GM21526 (cell line): ENCODE data around the gene NUB1.

Experiments used
- ATAC-seq: cut with Tn5 transposase; IDR thresholded peaks from one replicate; pipeline ENCODE4 v1.9.1; 2021; ENCODE audit warnings: moderate library complexity; ENCODE audit not compliant: unreplicated experiment, low FRiP score

NUB1 gene

GRCh38 chr7:151342102-151342646 is 562 bp downstream of the NUB1 start:
- peak; percentile 56 for ATAC-seq

DNA sequence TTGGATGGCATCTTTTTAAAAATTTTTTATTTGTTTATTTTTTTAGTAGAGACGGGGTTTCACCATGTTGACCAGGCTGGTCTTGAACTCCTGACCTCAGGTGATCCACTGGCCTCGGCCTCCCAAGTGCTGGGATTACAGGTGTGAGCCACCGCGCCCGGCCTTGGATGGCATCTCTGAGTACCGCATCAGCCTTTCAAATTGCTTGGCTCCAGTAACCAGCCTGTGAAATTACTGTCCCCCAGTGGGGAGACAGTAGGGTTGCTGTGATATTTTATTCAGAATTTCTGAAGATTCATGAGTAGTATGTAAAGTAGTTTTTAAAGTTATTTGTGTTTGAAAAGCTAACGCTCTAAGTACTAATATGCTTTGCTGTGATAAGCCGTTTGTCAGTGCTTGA is 1.2 kb downstream of the NUB1 start:
- no peak for ATAC-seq

DNA sequence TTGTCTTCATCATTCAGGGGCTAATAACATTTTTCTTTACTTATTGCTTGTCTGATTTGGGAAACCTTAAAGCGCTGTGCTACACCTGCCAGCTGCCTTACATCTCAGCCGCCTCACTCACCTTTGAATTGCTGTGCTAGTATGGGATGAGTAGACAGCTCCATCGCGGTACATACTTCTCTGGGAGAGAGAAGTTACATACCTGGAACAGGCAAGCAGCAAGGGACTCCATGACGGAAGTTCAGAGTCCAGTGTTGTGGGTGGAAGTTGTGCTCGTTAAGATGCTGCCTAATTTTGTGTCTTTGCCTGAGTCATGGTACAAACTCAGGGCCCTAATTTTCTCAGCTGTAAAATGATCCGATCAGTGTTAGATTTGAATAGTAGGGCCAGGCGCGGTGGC is 1.9 kb downstream of the NUB1 start:
- ATAC-seq = no peak

GRCh38 chr7:151345576-151346469 is 4.2 kb downstream of the NUB1 start:
- no peak for ATAC-seq

DNA sequence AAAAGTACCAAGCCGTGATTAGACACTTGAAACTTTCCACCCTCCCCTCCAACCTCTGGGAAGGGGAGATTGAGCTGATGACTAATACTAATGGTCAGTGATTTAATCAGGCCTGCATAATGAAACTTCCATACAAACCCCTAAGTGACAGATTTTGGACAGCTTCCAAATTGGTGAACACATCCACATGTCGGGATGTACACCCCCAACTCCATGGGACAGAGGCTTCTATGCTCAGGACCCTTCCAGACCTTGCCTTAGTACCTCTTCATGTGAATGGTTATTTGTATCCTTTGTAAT is 4.8 kb downstream of the NUB1 start:
- ATAC-seq = no peak

DNA sequence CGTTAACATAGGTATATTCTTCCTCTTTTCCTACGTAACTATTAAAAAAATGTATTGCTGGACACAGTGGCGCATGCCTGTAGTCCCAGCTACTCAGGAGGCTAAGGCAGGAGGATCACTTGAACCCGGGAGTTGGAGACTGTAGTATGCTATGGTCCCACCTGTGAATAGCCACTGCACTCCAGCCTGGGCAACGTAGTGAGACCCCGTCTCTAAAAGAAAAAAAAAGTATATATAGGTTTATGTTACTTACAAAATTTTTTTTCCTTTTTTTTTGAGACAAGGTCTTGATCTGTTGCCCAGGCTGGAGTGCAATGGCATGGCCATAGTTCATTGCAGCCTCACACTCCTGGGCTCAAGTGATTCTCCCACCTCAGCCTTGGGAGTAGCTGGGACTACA is 5.6 kb downstream of the NUB1 start:
- ATAC-seq = no peak

- ATAC-seq = no peak
Measured at GRCh38 chr7:151348970-151349369, 7.4 kb downstream of the NUB1 start.

DNA sequence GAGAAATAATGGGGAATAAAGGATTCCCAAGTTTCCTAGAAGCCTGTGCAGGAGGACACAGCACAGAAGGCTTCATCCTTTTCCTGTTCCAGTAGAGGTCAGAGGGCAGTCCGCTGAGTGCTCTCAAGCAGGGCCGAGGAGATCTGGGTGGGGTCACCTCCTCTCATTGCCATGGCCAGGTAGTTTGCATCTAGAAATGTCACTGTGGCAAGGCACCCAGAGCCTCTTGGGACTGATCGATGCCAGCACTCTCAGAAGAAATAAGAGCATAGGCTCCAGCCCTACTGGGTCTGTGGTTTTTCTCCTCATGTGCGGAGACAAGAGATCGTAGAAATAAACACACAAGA is 7.9 kb downstream of the NUB1 start:
- peak; percentile 39 for ATAC-seq

GRCh38 chr7:151351027-151351426 is 9.4 kb downstream of the NUB1 start:
- ATAC-seq = no peak

- ATAC-seq = no peak
Measured at GRCh38 chr7:151351967-151352366, 10.4 kb downstream of the NUB1 start.

- no peak for ATAC-seq
Measured at GRCh38 chr7:151352512-151352911, 10.9 kb downstream of the NUB1 start.

DNA sequence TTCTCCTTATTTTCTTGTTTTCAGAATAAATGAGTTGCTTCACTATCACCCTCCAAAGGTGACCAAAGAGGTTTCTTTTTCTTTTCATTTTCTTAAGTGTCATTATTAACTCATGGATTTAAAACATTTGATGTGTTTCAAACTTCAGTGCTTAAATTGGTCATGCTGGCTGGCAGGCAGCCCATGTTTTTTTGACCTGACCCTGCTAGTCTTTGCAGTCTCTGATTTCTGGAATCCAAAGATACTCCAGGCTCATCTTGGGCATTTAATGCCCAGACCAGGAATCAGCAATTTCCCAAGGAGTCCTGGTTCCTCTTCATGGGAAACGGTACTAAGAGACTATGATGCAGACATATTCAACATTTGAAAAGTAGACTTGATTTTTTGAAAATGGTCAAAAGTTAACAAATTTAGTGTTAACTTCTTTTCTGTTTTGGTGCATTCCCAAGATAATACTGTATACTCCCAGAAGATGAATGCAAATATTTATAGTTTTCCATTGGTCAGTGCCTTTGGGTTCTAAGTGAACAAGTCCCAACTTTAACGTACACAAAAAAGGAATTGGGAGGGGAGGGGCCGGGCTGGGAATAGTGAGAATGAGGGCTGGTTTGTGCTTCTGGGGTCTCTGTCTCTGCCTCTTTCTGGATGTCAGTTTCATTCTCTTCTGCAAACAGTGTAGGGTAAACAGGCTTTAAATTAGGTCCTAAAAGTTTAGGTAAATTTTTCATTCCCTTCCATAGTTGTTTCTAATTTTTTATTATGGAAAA is 19.8 kb downstream of the NUB1 start:
- no peak for ATAC-seq

DNA sequence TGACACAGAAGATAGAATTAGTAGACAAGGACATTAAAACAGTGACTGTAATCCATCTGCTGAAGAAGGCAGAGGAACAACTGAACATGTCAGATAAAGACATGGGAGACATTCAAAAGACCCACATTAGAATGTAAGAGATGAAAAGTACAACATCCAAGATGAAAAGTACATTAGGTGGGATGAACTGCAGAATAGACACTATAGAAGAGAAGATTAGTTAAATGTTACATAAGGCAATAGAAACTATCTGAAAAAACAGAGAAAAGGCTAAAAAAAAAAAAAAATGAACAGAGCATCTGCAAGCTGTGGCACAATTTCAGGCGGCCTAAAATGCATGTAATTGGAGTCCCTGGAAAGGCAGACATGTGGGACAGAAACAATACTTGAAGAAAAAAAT is 21.6 kb downstream of the NUB1 start:
- no peak for ATAC-seq

- ATAC-seq = no peak
Measured at GRCh38 chr7:151366166-151366879, 24.7 kb downstream of the NUB1 start.

DNA sequence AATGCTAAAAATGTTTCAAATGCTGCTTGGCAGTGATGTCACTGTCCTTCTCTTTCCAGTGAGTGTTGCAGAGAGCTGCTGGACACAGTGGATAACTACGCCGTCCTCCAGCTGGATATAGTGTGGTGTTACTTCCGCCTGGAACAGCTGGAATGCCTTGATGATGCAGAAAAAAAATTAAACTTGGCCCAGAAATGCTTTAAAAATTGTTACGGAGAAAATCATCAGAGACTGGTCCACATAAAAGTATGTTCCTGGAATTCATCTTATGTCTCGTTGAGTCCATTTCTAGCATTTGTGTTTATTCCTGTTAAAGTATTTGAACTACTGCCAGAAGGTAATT is 25.2 kb downstream of the NUB1 start:
- no peak for ATAC-seq

DNA sequence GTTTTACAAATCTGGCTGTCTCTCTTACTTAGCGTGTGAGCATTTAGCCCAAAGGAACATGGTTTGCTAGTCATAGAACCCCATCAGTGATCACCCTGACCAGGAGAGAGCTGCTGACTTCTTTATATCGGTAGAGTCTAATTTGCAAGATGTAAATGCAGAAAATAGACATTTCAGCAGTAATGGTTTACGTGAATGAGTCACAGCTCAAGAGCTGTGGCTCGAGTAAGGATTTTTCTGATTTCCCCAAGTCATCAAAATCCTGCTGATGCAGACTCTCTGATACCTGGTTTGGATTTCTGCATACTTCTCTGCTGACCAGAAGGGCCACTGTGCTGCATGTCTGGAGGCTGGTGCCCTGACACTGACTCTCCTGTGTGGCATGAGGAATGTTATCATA is 25.7 kb downstream of the NUB1 start:
- ATAC-seq = no peak

DNA sequence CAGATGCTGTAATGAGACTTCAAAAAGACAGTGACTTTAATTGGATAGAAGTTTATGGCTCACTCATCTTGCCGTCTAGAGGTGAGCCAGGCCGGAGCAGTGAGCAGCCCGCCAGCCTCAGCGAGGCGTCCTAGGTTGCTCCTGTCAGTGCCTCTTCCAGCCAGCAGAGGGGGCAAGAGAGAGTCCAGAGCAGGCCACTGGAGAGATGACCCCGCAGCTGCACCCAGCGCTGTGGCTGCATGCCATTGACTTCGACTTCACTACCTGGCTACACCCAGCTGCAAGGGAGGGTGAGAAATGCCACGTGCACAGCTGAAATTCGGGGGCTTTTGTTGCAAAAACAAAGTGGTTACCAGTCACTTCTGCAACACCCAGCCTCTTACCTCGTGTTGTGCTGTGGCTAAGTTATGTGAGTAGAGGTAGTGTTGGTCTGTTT is 26.5 kb downstream of the NUB1 start:
- peak; percentile 87 for ATAC-seq

DNA sequence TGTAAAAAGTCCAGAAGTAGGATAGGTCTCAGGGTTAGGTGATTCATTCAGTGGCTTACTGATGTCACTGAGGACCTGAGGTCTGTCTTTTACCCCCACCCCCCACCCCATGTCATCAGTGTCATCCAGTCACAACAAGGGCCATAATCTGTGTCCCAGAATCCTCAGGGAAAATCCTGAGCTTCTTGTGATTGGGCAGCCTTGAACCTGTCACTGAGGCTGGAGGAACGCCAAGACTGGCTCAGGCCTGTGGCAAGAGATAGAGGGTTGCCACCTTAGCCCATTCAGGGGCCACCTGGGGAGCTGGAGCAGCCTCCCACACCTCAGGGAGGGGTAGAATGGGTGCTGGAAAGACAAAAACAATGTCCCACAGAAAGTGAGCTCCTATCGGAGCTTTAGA is 29.7 kb downstream of the NUB1 start:
- ATAC-seq = no peak

GRCh38 chr7:151372612-151373265 is 31.1 kb downstream of the NUB1 start:
- ATAC-seq = no peak

DNA sequence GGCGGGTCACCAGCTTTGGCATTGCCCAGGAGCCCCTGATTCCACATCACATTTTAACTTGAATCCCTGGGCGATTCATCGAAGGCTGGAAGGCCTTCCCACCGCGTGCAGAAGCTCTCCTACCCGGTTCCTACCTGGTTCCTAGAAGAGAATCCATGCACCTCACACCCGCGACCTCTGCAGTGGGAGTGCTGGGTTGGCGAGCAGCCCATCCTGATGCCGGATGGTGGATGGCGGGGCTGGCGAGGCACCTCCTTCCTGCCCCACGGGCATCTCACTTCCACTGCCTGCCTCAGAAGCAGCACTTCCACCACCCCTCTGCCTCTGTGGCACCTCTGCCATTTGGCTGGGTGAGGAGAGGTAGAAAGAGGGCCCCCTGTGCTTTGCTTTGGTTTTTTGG is 32.0 kb downstream of the NUB1 start:
- no peak for ATAC-seq

- no peak for ATAC-seq
Measured at GRCh38 chr7:151374139-151374538, 32.5 kb downstream of the NUB1 start.
